ENCODE results near the gene ACTR1A. TPM values are rescaled to one million over a fixed set of nuclear protein-coding genes. Genes with fewer than 3 reads are reported as not detected.
A peak's percentile ranks its signal among the peaks of the same experiment; 100 is the strongest.

ACTR1A gene
- total RNA-seq, 4 donors from 2014 or later = 212 to 261 (median 252) TPM

DNA sequence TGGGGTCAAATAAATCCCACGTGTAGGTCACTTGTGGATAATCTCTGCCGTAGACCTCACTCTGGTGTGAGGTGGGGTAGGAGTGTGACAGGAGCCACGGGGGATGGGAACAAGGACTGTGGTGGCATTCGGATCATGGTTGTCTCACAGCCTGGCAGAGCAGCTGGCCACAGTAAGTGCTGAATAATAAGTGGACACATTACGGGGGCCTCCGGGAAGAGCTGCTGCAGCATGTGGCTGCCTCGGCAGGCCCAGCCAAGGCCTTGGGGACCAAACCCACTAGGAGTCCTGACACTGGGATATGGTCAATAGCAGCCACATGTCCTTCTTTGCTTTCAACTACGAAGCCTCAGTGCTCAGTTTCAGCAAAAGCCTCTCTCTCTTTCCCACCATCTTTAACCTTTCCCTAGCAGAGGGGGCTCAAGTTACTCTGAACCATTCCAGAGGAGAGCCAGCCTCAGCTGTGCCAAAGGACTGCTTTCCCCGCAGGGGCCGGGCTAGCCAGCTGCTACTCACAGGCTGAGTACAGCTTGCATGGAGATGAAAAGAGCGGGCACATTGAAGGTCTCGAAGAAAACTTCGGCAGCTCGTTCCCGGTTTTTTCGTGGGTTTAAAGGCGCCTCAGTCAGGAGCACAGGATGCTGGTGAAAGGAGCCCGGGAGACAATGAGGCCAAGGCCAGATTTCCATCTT lies 17.3 kb downstream of the ACTR1A start:
- TF ChIP-seq POLR2A (IDR thresholded peaks at IDR 0.05) (no peak), CTCF (IDR thresholded peaks at IDR 0.05 in 4 of 5, conservative IDR thresholded peaks at IDR 0.05 in 1 of 5) (no peak)
- ATAC-seq (peak; percentile 46 to 94), DNase-seq (peak in 1 of 2 donors; percentile 83)
- Histone ChIP-seq H3K27me3 (no peaks in the 10 kb centered on the region), H3K27ac (peak overlapping the region; percentile 76 to 100 (median 77)), H3K4me1 (peaks cover 24 to 32% of the 10 kb centered on the region in 2 donors), H3K4me3 (no peak overlapping the region), H3K9me3 (no peaks in the 10 kb centered on the region), H3K36me3 (peaks cover 6 to 95% of the 10 kb centered on the region in 2 donors)
- intact Hi-C loops (cut with DNase I; ENCODE audit: low total_unique reads) = no loop called here
- in situ Hi-C loops (cut with MboI; ENCODE audit: low sequenced_read_pairs in 4 of 4) = no loop called here

- H3K27me3 ChIP-seq = no peaks in the 10 kb centered on the region
- no peak for ATAC-seq
- intact Hi-C loops (cut with DNase I; ENCODE audit: low total_unique reads) = no loop called here
- no peak overlapping the region for H3K4me3 ChIP-seq
- peak overlapping the region; percentile 76 to 100 (median 77) for H3K27ac ChIP-seq
- peaks cover 17 to 22% of the 10 kb centered on the region in 2 donors for H3K4me1 ChIP-seq
- no peaks in the 10 kb centered on the region for H3K9me3 ChIP-seq
- in situ Hi-C loops (cut with MboI; ENCODE audit: low sequenced_read_pairs in 4 of 4) = no loop called here
- TF ChIP-seq CTCF (IDR thresholded peaks at IDR 0.05 in 4 of 5, conservative IDR thresholded peaks at IDR 0.05 in 1 of 5) (no peak), POLR2A (IDR thresholded peaks at IDR 0.05) (no peak)
- peaks cover 6 to 99% of the 10 kb centered on the region in 2 donors for H3K36me3 ChIP-seq
- no peak for DNase-seq
Observed at GRCh38 chr10:102484021-102484420, 18.5 kb downstream of the ACTR1A start.

GRCh38 chr10:102480396-102480795 lies 22.1 kb downstream of the ACTR1A start:
- Histone ChIP-seq H3K4me1 (peaks cover 8 to 10% of the 10 kb centered on the region in 2 donors), H3K27me3 (no peaks in the 10 kb centered on the region), H3K36me3 (peaks cover 3 to 69% of the 10 kb centered on the region in 2 donors), H3K9me3 (no peaks in the 10 kb centered on the region), H3K27ac (peak overlapping the region in 3 of 4 donors; percentile 56 to 73 (median 56)), H3K4me3 (no peak overlapping the region)
- intact Hi-C loops (cut with DNase I; ENCODE audit: low total_unique reads) (no loop called here), in situ Hi-C loops (cut with MboI; ENCODE audit: low sequenced_read_pairs in 4 of 4) (no loop called here)
- TF ChIP-seq CTCF (IDR thresholded peaks at IDR 0.05 in 4 of 5, conservative IDR thresholded peaks at IDR 0.05 in 1 of 5) (no peak), POLR2A (IDR thresholded peaks at IDR 0.05) (no peak)
- DNase-seq (no peak), ATAC-seq (no peak)

DNA sequence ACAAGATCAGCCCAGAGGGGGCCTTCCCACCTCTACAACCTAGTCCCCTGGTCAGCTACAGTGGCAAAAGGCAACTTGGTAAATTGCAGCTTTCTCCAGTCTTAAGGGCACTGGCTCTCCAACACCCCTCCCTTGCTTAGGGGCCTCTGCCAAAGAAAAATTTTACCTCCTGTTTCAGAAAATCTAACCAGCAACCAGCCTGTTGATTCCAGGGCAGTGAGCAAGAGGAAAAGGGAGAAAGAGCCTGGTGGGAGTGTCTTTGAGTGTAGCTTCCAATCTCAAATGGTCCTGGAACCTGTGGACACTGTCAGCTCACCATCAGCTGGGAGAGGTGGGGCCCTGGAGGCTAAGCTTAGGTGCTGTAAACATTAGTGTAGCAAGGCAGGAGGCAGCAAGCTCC lies 22.9 kb downstream of the ACTR1A start:
- TF ChIP-seq POLR2A (IDR thresholded peaks at IDR 0.05) (no peak), CTCF (IDR thresholded peaks at IDR 0.05 in 4 of 5, conservative IDR thresholded peaks at IDR 0.05 in 1 of 5) (no peak)
- ATAC-seq (no peak), DNase-seq (no peak)
- Histone ChIP-seq H3K27me3 (no peaks in the 10 kb centered on the region), H3K4me1 (peaks cover under 1 to 2% of the 10 kb centered on the region in 2 donors), H3K36me3 (peaks cover 3 to 61% of the 10 kb centered on the region in 2 donors), H3K27ac (peak overlapping the region; percentile 52 to 73 (median 56)), H3K9me3 (no peaks in the 10 kb centered on the region), H3K4me3 (no peak overlapping the region)
- intact Hi-C loops (cut with DNase I; ENCODE audit: low total_unique reads) (loop anchor here (1.0 to 5.0 kb wide), 4 partner anchors 19 to 85 kb away; partner anchors contain the start of genes FBXL15 and NFKB2), in situ Hi-C loops (cut with MboI; ENCODE audit: low sequenced_read_pairs in 4 of 4) (no loop called here)
